ENCODE data around the gene FAM78A. TPM values are rescaled to one million over a fixed set of nuclear protein-coding genes. Genes with fewer than 3 reads are reported as not detected.
A peak's percentile ranks its signal among the peaks of the same experiment; 100 is the strongest.

The FAM78A gene
- total RNA-seq, 2 donors from 2014 or later = 3.0 to 4.1 TPM

- no peak for DNase-seq (ENCODE audit: low spot score)
- intact Hi-C loops (cut with DNase I) = no loop called here
Measured at GRCh38 chr9:131304676-131305355, 28.5 kb upstream of the FAM78A start.

DNA sequence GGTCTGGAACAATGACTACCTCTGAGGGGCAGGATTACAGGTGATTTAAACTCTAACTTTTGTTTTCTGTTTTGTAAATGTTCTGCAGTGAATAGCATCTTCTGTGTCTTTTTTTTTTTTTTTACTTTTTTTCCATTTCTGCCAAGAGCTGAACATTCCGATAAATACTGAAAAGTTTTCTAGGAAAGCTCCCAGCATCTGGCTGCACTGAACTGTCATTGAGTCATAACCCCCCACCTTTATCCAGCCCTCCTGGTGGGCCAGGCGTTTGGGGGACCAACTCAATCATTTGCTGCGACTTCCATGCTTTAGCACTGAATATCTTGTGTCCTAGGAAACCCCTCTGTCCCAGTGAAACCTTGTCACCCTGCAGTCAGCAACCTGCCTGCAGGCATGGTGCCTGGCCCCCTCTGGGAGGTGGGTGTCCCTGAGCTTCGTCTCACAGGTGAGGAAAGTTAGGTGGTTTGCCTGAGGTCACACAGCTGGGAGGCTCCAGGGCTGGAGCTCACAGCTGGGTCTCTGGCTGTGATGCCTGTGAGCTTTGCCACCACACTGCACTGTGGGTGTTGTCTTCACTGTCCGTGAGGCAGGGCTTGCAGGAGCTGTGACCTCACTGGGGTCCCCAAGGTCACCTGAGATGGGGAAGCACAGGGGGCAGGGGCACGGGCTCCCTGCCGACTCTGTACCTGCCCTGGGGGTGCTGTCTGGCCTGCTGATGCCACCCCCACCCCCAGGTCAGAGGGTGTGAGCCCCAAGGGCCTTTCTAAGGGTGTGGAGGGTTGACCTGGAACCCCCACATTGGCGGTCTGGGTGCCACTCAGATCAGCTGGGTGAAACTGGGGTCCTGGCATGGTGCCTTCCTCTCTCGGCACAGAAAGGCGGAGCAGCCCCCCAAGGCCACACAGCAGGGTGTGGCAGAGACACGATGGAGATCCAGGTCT is 27.3 kb upstream of the FAM78A start:
- intact Hi-C loops (cut with DNase I) = no loop called here
- DNase-seq (ENCODE audit: low spot score) = no peak

DNA sequence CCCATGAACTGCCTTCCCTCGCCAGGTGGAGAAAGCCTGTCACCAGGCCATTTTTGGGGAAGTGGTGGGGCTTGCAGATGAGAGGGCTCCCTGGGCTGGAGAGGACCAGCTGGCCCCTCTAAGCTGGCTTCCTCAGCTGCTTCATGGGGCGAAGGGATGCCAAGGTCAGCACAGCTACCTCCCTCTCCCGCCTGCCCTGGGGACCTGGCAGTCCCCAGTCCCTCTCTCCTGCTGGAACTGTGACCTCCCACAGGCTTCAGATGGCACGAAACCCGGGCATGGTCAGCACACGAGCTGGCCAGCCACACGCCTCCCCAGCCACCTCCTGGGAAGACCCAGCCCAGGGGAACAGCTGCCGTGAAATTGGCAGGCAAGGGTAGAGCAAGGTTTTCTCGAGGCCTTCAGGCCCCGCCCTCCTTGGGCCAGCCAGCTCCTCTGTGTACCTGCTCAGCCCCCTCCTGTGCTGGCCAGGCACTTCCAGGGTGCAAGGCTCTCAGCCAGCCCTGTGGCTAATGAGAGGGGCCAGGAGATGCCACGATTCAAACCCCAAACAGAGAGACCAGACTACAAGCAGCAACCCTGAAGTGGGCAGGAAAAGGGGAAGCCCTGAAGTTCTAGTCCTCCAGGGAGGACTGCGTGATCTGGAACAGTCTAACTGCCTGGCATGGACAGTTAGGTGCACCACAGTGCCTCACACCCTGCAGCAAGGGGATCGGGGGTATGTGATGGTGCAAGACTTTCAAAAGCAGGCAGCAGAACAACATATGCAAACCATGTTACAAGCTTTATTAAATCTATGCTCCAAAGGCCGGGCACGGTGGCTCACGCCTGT is 26.1 kb upstream of the FAM78A start:
- intact Hi-C loops (cut with DNase I) = no loop called here
- DNase-seq (ENCODE audit: low spot score) = no peak

DNA sequence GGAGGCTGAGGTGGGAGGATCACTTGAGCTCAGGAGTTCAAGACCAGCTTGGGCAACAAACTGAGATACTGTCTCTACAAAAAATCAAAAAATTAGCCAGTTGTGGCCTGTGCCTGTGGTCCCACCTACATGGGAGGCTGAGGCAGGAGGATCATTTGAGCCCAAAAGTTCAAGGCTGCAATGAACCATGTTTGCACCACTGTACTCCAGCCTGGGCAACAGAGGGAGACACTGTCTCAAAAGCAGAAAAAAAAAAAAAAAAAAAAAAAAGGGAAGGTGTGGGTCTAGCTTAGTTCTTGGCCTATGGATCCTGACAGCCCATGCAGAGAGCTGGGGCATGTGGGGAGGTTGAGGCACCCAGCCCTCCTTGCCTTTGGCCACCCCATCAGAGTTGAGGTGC is 24.1 kb upstream of the FAM78A start:
- intact Hi-C loops (cut with DNase I) = no loop called here
- DNase-seq (ENCODE audit: low spot score) = no peak

GRCh38 chr9:131299961-131300347 is 23.6 kb upstream of the FAM78A start:
- intact Hi-C loops (cut with DNase I) = no loop called here
- DNase-seq (ENCODE audit: low spot score) = no peak

- intact Hi-C loops (cut with DNase I) = no loop called here
- DNase-seq (ENCODE audit: low spot score) = no peak
Measured at GRCh38 chr9:131299346-131299960, 23.1 kb upstream of the FAM78A start.

DNA sequence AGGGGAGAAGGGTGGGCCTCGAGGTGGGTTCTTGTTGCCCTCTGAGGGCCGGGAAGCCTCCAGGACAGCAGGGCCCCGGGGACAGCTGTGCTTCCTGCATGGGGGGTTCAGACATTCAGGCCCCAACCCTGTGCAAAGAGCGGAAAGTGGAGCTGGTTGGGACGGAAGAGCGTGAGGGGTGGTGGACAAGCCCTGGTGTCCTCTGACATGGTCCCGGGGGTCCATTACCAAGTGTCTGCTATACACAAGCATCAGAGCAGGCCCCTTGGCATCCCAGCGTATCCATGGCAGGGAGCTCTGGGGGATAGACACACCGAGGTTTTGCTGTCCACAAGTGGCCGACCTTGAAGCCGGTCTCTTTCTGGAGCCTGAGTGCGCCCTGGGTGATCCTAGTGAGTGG is 22.5 kb upstream of the FAM78A start:
- intact Hi-C loops (cut with DNase I) = no loop called here
- no peak for DNase-seq (ENCODE audit: low spot score)

- intact Hi-C loops (cut with DNase I) = no loop called here
- DNase-seq (ENCODE audit: low spot score) = no peak
Measured at GRCh38 chr9:131298341-131298740, 22.0 kb upstream of the FAM78A start.

GRCh38 chr9:131297903-131298302 is 21.6 kb upstream of the FAM78A start:
- no peak for DNase-seq (ENCODE audit: low spot score)
- intact Hi-C loops (cut with DNase I) = no loop called here

- intact Hi-C loops (cut with DNase I) = no loop called here
- DNase-seq (ENCODE audit: low spot score) = no peak
Measured at GRCh38 chr9:131296906-131297500, 20.7 kb upstream of the FAM78A start.

GRCh38 chr9:131296460-131296859 is 20.1 kb upstream of the FAM78A start:
- intact Hi-C loops (cut with DNase I) = no loop called here
- no peak for DNase-seq (ENCODE audit: low spot score)

- intact Hi-C loops (cut with DNase I) = no loop called here
- no peak for DNase-seq (ENCODE audit: low spot score)
Measured at GRCh38 chr9:131292937-131293336, 16.6 kb upstream of the FAM78A start.

GRCh38 chr9:131291795-131292315 is 15.5 kb upstream of the FAM78A start:
- no peak for DNase-seq (ENCODE audit: low spot score)
- intact Hi-C loops (cut with DNase I) = no loop called here

DNA sequence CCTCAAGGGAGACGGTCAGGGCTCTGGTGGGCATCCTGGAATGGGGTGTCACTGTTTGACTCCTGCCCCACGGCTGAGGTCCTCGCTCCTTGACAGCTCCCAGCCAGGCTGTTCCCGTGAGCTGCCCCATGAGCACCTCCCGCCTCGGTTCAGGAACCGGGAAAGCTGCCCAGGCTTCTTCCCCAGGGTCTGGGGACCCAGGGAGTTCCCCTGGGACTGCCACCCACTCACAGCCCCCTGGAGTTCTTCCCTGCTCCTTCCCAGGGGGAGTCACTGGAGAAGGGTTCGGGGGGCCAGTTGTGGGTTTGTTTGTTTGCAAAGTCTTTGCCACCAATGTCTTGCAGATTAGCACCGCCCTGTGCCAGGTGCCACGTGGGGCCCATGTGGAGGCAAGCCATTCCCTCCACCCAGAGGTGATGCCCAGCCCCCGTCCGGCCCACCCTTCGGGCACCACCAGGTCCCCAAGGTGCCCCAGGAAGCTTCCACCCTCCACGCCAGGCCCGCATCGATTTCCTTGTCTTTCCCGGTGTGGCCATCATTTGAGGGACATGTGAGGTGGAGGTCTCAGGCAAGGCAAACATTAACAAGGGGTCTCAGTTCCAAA is 14.6 kb upstream of the FAM78A start:
- intact Hi-C loops (cut with DNase I) = no loop called here

GRCh38 chr9:131290036-131290766 is 13.9 kb upstream of the FAM78A start:
- intact Hi-C loops (cut with DNase I) = no loop called here
- no peak for DNase-seq (ENCODE audit: low spot score)

More for the DNA sequence above, 14.6 kb upstream of the FAM78A start:
- DNase-seq (ENCODE audit: low spot score) = no peak

- intact Hi-C loops (cut with DNase I) = no loop called here
- DNase-seq (ENCODE audit: low spot score) = peak; percentile 93
Measured at GRCh38 chr9:131289301-131290035, 13.2 kb upstream of the FAM78A start, which contains the start of gene PLPP7. Gene PLPP7 (plus strand): TSS chr9:131289723. CDS start chr9:131289998, 275 bp downstream.

GRCh38 chr9:131288217-131288616 is 11.9 kb upstream of the FAM78A start:
- intact Hi-C loops (cut with DNase I) = no loop called here
- DNase-seq (ENCODE audit: low spot score) = no peak
